Raji (cell line): Measurements from ENCODE around the gene MICALL2.

Experiments used
- POLR2A ChIP-seq: IDR thresholded peaks from 2 replicates; pipeline ENCODE4 v1.6.1; 2011; ENCODE audit warnings: low read depth, low read length, control low read depth; ENCODE audit not compliant: insufficient read depth

Gene MICALL2

DNA sequence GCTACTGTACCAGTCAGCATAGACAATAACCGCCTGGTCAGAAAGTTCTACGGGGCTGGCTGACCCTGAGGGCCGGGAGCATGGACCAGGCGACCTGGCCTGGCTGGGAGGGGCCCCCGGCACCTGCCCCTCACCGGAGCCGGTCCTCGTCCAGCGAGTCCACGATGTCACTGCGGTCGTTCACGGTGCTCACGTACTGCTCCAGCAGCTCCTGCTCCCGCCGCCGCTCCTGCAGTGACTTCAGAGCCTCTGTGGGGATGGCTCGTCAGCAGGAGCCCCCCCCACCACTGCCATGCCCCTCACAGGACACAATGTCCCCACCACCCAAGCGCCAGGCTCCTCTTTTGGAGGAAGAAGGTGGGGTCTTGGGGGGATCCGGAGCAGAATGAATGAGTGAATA lies 22.7 kb downstream of the MICALL2 start:
- no peak for TF ChIP-seq POLR2A

DNA sequence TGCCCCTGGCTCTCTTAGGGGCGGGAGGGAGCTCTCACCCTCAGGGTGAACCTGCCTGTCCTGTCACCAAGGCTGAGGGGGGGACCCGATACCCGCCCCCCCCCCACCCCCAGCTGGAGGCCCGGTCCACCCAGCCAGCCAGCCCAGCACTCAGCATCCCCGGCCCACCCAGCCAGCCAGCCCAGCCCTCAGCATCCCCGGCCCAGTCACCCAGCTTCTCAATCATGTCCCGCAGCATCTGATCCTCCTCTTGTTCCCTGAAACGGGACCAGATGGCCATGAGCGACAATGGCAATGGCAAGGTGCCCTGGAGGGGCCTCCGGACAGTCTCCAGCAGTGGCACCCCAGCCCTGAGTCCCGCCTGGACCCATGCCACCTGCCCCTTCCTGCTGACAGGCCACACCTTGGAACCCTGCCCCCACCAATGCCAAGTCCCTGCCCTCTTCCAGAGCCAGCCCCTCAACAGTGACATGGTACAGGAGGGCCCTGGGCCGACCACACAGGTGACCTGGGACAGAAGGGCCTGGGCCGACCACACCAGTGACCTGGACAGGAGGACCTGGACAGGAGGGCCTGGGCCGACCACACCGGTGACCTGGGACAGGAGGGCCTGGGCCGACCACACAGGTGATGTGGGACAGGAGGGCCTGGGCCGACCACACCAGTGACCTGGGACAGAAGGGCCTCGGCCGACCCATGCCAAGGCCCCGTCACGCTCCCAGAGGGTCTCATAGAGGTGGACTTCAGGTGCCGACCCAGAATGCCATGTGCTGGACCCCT lies 24.2 kb downstream of the MICALL2 start:
- TF ChIP-seq POLR2A = no peak

DNA sequence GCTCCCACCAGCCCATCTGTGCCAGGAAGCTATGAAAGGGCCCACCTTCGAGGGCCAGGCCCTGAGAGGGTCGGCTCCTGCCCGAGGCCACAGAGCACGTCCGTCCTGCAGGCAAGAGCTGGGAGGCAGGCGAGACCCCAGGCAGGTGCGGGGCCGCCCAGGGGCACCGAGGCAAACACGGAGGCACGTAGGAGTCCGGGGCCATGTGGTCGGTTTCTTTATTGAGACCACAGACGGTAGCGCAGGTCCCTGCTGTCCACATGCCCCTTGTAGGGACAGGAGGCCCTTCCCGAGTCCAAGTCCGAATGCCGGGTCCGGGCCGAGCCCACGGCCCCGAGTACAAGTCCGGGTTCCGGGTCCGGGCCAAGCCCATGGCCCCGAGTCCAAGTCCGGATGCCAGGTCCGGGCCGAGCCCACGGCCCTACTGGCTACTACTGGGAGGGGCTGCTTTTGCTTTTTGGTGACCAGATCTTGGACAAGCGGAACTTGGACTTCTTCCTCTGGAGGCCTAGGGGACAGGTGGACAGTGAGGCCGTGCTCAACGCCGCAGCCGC lies 25.0 kb downstream of the MICALL2 start:
- TF ChIP-seq POLR2A = no peak

DNA sequence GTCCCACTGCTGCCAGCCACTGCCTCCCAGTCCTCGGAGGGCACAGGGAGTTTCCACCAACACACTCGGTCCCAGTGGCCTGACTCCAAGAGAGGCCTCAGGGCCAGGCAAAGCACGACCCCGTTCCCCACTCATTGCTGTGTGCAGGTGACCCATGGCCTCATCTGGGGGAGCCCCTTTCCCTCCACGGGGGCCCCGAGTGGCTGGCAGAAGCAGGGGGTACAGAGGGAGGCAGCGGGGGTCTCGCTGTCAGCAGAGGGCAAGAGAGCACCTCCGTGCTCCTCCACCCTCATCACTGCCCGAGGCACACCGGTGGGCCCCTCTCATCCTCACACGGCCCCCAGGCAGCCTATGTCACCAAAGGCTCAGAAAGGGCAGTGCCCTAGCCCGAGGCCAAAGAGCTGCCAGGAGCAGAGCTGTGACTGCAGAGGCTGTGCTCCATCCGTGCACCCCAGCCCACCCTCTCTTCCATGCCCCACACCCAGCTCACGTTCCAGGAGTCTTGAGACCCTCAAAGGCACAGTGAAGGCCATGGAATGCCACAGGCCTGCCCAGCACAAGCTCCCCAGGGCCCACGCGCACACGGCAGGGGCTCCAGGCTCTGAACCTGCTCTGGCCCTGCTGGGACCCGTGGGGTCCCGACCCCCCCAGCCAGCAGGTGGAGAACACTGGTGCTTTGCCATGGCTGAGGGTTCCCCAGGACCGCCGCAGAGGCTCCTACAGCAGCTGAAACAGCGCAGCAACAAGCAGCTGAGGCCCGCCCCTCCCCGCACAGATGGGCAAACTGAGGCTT lies 25.9 kb downstream of the MICALL2 start:
- TF ChIP-seq POLR2A = no peak

DNA sequence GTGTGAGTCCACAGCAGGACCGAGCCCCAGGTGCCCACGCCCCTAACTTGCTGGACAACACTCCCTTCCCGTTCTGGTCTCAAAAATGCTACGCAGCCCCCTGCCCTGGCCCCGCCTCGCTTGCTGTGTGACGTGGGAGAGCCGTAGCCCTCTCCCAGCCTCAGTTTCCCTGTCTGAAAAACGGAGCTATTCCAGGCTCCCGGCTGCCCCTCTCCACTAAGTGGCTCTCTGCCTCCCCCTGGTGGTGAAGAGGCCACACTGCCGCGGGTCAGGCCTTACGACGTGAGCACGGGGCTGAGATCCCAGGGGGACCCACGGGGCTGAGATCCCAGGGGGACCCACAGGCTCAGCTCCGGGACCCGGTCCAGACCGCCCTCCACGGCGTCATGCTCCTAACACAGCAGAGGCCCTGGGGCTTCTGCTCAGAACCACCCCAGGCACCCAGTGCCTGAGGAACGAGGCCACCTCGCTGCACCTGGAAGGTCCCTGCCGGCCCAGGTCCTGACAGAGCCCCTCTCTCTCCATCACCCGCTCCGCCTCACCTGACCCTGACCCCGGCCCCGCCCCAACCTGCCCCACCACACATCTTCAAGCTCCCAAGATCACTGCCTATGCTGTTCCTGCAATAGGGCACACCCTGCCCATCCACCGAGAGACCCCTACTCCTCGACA lies 26.7 kb downstream of the MICALL2 start:
- TF ChIP-seq POLR2A = no peak

DNA sequence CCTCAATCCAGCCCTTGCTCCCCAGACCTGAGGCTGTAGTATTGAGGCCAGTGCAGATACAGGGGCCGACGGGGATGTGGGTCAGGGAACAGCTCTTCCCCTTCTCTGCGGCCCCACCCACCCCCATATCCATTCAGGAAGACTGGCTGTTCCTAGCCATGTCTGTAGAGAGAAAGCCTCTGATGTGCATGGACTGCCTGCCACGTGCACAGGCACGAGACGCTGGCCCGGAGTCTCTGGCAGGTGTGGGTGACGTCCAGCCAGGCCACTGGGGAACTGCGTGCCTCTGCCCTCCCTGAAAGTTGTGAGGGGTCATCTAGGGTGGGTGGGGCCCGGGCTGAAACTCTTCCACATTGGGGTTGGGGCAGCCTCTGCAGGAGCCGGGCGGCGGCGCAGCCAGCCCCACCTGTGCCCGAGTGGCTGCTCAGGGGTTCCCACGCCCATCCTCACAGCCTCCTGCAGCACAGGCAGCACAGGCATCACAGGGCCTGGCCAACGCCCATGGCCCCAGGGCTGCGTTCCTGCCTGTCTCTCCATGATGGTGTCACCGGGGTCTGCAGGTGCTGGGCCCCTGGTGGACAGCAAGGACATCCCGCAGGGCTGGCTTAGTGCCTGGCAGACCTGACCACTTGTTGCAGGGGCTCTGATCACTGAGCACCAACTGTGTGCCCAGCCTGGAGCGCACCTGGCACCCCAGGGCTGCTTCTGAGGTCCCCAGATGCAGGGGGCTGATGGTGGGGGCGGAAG lies 27.5 kb downstream of the MICALL2 start:
- TF ChIP-seq POLR2A = no peak

DNA sequence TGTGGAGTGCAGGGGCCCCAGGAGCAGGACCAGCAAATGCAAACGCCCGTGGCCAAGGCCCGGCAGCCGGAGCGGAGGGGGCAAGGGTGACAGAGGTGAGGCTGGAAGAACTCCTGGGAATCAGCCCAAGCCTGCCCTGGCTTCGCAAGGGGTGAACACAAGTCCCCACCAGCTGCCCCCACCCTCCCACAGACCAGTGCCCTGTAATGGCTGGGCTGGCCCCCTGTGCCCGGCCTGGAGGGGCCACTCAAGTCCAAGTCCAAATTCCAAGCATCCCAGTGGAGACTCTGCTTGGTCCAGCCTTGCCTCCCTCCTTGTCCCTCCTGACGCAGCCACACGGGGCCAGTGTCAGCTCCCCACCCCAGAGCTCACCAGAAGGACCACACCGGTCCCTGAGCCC lies 28.0 kb downstream of the MICALL2 start:
- no peak for TF ChIP-seq POLR2A

DNA sequence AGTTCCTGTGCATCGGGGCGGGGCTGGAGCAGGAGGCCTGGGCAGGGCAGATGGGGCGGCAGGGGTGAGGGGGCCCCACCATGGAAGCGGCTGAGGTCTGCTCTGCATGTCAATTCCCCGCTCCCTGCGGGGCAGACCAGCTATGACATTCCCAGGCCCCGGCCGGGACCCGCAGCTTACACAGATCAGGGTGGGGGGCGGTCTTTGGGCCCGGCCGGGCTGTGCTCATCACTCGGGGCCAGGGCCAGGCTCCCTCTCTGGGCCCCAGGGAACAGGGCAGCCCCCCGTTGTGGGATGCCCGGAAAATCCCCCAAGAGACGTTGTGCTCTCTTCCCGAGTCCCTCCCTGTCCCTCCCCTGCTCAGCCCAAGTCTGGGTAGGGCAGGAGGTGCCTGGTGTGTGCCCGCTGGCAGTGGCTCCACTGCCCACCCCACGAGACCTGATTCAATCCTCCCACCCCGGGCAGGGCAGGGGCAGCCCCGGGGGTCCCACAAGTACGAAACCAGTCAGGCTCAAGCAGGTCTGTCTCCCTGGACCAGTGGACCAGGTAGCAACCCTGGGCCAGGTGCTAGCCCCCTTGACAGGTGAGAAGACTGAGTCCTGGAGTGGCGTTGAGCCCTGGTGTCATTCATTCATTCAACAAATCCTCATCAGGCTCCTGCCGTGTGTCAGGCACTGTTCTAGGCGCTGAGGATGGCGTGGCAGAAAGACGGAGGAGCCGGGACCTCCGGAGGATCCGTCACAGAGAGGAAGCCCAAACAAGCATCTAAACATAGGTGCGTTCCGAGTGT lies 29.0 kb downstream of the MICALL2 start:
- no peak for TF ChIP-seq POLR2A

DNA sequence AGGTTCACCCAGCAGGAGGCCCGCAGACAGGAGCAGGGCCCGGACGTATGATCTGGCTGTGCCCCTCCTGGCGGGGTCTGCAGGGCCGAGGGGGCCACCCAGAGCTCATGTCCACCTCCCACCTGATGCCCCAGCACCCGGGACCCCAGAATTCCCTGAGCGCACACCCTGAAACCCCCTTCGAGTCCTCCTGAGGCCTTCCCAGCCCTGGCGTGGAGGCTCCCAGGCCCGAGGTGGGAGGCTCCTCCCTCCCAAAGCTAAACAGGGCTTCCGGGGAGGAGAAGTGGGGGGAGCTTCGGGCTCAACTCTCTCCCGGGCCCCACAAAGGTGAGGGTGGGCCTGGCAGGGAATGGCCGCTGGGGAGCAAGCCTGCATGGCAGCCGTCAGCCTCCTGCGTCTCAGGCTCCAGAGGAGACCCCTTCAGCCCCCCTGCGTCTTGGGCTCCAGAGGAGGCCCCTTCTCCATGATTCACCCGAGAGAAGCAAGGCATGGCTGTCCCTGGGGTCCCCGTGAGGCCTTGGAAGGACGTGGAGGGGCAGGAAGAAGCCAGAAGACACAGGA lies 30.2 kb downstream of the MICALL2 start:
- TF ChIP-seq POLR2A = no peak

DNA sequence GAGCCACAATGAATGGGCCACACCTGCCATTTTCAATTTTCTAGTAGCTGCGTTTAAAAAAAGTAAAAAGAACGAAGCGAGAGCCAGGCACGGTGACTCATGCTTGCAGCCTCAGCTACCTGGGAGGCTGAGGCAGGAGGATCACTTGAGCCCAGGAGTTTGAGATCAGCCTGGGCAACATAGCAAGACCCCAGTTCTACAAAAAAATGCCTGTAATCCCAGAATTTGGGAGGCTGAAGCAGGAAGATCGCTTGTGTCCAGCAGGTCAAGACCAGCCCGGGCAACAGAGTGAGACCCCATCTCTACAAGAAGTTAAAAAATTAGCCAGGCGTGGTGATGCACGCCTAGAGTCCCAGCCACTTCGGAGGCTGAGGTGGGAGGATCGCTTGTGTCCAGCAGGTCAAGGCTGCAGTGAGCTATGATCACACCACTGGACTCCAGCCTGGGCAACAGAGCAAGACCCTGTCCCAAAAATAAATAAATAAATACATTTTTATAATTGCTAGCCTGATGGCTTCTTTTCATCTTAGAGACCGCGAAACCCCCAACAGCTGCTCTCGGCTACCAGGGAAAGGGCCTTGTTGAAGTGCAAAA lies 32.1 kb downstream of the MICALL2 start:
- TF ChIP-seq POLR2A = no peak

DNA sequence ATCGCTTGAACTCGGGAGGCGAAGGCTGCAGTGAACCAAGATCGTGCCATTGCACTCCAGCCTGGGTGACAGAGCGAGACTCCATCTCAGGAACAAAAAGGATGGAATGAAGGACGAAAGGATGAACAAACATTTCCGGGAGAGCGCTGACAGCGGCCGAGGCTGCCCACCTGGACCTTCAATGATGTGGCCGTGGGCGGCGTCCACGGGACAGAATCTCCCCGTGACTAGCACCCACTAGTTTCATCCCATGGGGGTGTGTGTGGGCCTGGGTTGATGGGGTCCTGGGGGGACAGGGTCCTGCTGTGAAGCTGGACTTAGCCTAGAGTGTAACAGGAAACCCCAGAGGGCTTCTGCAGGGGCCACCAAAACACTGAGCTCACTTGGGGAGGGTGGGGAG lies 32.8 kb downstream of the MICALL2 start:
- TF ChIP-seq POLR2A = no peak

DNA sequence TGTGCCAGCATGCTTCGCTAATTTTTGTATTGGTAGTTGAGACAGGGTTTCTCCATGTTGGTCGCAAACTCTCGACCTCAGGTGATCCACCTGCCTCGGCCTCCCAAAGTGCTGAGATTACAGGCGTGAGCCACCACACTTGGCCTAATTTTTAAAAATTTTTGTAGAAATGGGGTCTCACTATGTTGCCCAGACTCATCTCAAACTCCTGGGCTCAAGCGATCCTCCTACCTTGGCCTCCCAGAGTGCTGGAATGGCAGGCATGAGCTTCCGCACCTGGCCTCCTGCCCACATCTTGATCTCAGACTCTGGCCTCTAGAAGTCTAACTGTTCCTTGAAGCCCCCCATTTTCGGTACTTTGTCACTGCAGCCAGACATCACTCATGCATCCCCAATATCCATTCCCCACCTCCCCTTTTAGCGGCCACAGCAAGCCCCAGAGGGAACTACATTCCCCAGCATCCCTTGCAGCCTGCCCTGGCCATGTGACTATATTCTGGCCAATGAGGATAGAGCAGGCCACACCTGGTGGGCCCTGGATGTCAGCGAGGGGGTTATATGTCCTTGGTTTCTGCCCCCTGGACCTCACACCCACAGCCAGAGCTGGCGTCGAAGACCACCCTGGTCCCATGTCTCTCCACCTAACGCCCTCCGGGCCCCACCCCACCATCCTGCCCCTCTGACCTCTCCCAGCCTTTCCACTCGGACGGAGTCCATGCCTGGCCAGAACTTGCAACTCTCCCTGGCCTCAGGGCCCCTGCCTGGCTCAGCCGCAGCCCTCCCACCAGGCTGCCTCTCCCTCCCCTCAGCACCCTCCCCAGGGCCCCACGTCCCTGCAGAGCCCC lies 33.8 kb downstream of the MICALL2 start:
- no peak for TF ChIP-seq POLR2A
